Brain pericyte (primary cell): Measurements from ENCODE around the gene MYOC.
"Not testable (repeated sequence)": the region's sequence is repeated elsewhere in the genome, so short reads cannot be mapped to it uniquely, and the experiment has no call there.

ENCODE experiments used
- DNase-seq: peaks from one replicate; pipeline ENCODE4 v3.0.0-alpha.2; 2012; ENCODE audit warnings: low read depth, low spot score

The MYOC gene

DNA sequence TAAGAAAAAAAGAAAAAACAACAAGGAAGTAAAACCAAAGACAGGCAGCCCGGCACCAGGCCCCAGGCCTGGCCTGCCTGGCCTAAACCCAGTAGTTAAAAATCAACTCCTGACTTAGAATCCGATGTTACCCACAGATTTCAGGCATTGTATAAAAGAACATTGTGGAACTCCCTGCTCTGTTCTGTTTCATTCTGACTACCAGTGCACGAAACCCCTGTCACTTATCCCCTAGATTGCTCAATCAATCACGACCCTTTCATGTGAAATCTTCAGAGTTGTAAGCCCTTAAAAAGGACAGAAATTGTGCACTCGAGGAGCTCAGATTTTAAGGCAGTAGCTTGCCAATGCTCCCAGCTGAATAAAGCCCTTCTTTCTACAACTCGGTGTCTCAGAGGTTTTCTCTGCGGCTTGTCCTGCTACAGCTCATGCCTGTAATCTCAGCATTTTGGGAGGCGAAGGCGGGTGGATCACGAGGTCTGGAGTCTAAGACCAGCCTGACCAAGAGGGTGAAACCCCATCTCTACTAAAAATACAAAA, 46.0 kb downstream of the MYOC start:
- no peak for DNase-seq

DNA sequence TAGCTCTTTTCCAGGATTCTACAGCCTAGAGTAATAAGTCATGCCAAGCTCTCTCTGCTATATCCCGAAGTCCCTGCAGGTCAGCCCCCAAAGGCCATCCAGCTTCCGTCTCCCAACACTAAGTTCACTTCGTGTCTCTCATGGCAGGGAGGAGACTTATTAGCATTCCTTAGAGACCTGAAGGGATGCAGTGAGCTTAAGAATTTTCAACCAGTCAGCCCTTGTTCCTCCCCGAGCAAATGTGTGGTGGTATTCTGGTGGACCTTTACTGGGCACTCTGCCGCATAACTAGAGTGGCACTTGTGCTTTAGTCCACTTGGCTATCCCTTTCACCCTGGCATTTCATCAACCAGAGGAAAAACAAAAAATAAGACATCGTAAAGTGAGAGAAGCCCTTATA, 49.4 kb downstream of the MYOC start:
- DNase-seq = not testable (repeated sequence)

DNA sequence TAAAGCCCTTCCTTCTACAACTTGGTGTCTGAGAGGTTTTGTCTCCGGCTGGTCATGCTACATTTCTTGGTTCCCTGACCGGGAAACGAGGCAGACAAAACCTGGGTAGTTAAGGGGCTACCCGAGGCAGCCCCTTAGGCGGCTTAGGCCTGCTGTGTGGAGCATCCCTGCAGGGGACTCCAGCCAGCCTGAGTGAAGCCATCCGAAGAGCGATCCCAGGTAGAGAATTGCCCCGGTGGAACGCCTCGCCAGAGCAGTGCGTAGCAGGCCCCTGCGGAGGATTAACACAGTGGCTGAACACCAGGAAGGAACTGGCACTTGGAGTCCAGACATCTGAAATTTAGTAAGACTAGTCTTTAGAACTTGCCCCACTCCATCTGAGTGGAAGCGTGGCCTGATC, 51.6 kb downstream of the MYOC start:
- DNase-seq = no peak

DNA sequence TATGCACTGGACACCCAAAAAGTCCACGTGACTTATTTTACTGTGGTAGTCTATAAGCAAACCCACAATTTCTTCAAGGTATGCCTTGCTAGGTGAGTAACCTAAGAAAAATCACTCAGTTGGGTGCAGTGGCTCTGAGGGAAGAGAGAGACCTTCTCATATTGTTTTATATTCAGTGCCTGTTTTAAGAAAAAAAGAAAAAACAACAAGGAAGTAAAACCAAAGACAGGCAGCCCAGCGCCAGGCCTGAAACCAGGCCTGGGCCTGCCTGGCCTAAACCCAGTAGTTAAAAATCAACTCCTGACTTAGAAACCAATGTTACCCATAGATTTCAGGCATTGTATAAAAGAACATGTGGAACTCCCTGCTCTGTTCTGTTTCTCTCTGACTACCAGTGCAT, 52.2 kb downstream of the MYOC start:
- DNase-seq = not testable (repeated sequence)

DNA sequence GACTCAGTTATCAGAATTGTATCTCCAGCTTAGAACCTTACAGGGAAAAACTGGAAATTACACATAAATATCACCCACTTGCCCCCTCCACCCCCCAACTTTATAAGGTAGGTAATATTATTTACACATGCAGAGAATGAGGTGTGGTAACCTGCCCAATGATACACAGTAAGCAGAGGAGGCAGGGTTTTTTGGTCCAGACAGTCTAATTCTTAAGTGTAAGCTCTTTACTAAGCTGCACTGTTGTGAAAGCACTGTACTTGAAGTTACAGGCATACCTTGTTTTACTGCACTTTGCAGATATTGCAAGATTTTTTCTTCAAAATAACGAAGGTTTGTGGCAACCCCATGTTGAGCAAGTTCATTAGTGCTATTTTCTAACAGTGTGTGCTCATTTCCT, 55.3 kb downstream of the MYOC start:
- DNase-seq = no peak

DNA sequence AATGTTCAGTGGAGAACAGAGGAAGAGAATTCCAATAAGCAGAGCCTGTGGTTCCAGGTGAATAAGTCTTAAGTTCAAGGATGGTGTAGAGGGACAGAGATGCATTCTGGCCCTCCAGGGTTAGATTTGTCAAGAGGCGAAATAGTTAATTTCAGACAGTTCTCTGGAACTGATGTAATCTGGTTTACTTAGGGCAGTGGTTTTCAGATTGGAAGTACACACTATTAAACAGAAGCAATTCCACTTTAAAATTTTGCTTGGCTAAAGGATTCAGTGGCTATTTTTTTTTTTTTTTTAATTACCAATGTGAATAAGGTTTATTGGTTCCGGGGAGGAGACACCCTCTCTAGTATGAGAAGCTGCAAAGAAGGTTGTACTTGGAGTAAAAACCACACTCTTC, 55.8 kb downstream of the MYOC start:
- no peak for DNase-seq

DNA sequence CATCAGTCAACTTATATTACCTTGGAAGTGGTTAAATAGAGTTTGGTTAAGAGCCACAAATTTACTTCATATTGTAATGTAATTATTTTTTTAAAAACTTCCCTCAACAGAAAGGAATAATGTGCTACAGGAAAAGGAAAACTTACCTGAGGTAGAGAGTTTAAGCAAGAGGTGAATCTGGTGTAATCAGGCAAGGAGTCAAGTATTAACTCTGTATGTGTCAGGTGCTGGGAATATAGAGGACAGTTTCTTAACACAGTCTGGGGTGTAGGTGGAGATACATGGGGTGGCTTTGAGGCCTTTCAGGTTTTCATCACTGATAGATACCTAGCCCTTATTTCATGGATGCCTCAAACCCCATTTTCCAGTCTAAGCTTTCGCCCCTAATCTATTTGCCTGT, 56.4 kb downstream of the MYOC start:
- DNase-seq = no peak

DNA sequence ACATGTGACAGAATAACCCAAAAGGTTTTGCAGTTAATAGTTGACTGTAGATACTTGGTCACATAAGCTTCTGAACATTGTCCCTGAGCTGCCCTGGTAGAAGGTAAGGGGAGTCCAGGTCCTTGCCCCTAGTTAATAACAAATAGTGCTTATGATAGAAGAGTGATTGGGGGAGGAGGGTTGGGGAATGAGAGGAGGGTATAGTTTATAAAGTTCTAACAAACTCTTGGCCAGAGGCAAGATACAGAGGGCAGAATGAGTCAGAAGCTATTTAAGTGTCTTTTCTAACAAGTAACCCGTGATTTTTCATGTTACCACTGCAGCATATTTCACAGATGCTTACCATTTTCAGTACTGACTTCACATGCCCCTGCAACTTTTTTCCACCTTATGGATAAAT, 57.2 kb downstream of the MYOC start:
- DNase-seq = no peak

DNA sequence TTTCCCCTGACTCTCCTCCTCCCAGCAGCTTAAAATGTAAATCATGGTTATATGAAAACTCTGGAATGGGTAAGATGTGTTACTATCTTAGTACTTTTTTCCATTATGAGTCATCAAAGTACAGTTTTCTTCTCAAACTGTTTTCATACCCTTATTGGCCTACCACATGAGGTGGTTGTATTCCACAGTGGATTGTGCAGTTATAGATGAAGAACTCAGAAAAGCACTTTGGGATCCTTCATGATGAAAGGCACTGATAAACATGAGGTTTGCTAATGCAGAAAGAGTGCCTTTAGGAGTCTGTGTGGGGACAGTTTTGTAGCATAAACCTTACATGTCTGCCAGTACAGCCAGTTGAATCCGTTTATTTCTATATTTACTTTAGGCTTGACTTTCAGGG, 62.5 kb downstream of the MYOC start:
- DNase-seq = no peak

DNA sequence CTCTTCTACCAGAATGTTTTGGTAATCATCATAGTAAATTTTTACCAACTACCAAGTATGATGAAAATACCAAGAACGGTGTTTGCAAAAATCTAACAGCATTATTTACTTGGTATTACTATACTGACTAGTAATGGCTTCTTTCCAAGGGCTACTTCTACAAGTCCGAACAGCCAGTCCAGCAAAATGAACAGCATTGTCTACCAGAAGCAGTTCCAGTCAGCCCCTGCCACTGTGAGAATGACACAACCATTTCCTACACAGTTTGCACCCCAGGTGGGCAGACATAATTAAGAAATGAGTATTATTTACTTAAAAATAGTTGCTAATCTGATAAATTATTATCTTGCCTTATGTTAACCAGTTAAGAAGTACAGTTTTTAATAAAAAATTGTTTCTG, 64.3 kb downstream of the MYOC start:
- no peak for DNase-seq

DNA sequence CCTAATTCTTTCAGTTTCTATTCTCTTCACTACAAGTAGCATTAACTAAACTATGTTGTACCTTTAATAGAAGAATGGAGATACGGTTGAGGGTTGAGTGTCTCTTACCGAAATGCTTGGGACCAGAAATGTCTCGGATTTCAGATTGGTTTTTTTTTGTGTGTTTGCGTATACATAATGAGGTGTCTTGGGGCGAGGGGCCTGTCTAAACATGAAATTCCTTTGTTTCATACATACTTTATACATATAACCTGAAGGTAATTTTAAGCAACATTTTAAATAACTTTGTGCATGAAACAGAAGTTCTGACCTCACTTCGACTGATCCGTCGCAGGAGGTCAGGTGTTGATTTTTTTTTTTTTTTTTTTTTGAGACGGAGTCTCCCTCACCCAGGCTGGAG, 66.8 kb downstream of the MYOC start:
- DNase-seq = no peak
